Measurements from ENCODE around the gene NRG3.

Gene NRG3

GRCh38 chr10:82245906-82246560 lies 371.0 kb downstream of the NRG3 start:
- no peaks in the 10 kb centered on the region for H3K4me1 Mint-ChIP-seq (ENCODE audit: low read depth)
- H3K27me3 Mint-ChIP-seq: no peaks in the 10 kb centered on the region
- no peak overlapping the region for H3K27ac Mint-ChIP-seq
- H3K4me3 Mint-ChIP-seq: no peak overlapping the region
- no peaks in the 10 kb centered on the region for H3K9me3 Mint-ChIP-seq
- no peaks in the 10 kb centered on the region for H3K36me3 Mint-ChIP-seq (ENCODE audit: low read depth)
- intact Hi-C loops (cut with micrococcal nuclease): no loop called here

GRCh38 chr10:82249141-82249540 lies 374.1 kb downstream of the NRG3 start:
- Mint-ChIP-seq H3K36me3 (ENCODE audit: low read depth) (no peaks in the 10 kb centered on the region), H3K27ac (no peak overlapping the region), H3K9me3 (no peaks in the 10 kb centered on the region), H3K27me3 (no peaks in the 10 kb centered on the region), H3K4me3 (no peak overlapping the region), H3K4me1 (ENCODE audit: low read depth) (no peaks in the 10 kb centered on the region)
- intact Hi-C loops (cut with micrococcal nuclease): no loop called here

GRCh38 chr10:82251222-82251906 lies 376.4 kb downstream of the NRG3 start:
- Mint-ChIP-seq H3K36me3 (ENCODE audit: low read depth) (no peaks in the 10 kb centered on the region), H3K27ac (no peak overlapping the region), H3K27me3 (no peaks in the 10 kb centered on the region), H3K4me1 (ENCODE audit: low read depth) (no peaks in the 10 kb centered on the region), H3K9me3 (no peaks in the 10 kb centered on the region), H3K4me3 (no peak overlapping the region)
- intact Hi-C loops (cut with micrococcal nuclease): no loop called here

- no peaks in the 10 kb centered on the region for H3K36me3 Mint-ChIP-seq (ENCODE audit: low read depth)
These were observed 377.1 kb downstream of the NRG3 start for GRCh38 chr10:82252081-82252480.

GRCh38 chr10:82254237-82254636 lies 379.2 kb downstream of the NRG3 start:
- intact Hi-C loops (cut with micrococcal nuclease): no loop called here
- H3K36me3 Mint-ChIP-seq (ENCODE audit: low read depth): no peaks in the 10 kb centered on the region
- no peaks in the 10 kb centered on the region for H3K27me3 Mint-ChIP-seq
- no peak overlapping the region for H3K27ac Mint-ChIP-seq
- H3K4me3 Mint-ChIP-seq: no peak overlapping the region
- H3K4me1 Mint-ChIP-seq (ENCODE audit: low read depth): no peaks in the 10 kb centered on the region
- H3K9me3 Mint-ChIP-seq: no peaks in the 10 kb centered on the region

More at GRCh38 chr10:82252081-82252480, 377.1 kb downstream of the NRG3 start:
- intact Hi-C loops (cut with micrococcal nuclease): no loop called here
- Mint-ChIP-seq H3K27ac (no peak overlapping the region), H3K9me3 (no peaks in the 10 kb centered on the region), H3K27me3 (no peaks in the 10 kb centered on the region), H3K4me1 (ENCODE audit: low read depth) (no peaks in the 10 kb centered on the region), H3K4me3 (no peak overlapping the region)

- Mint-ChIP-seq H3K36me3 (ENCODE audit: low read depth) (no peaks in the 10 kb centered on the region), H3K27ac (no peak overlapping the region), H3K9me3 (no peaks in the 10 kb centered on the region), H3K27me3 (no peaks in the 10 kb centered on the region), H3K4me3 (no peak overlapping the region), H3K4me1 (ENCODE audit: low read depth) (no peaks in the 10 kb centered on the region)
- intact Hi-C loops (cut with micrococcal nuclease): no loop called here
These were observed 381.3 kb downstream of the NRG3 start for GRCh38 chr10:82256275-82256674.

GRCh38 chr10:82266438-82266837 lies 391.4 kb downstream of the NRG3 start:
- Mint-ChIP-seq H3K27ac (no peak overlapping the region), H3K36me3 (ENCODE audit: low read depth) (no peaks in the 10 kb centered on the region), H3K27me3 (no peaks in the 10 kb centered on the region), H3K4me1 (ENCODE audit: low read depth) (no peaks in the 10 kb centered on the region), H3K9me3 (peaks cover 32% of the 10 kb centered on the region), H3K4me3 (no peak overlapping the region)
- intact Hi-C loops (cut with micrococcal nuclease): no loop called here

GRCh38 chr10:82267014-82267413 lies 392.0 kb downstream of the NRG3 start:
- Mint-ChIP-seq H3K9me3 (peaks cover 32% of the 10 kb centered on the region), H3K4me1 (ENCODE audit: low read depth) (no peaks in the 10 kb centered on the region), H3K27ac (no peak overlapping the region)

GRCh38 chr10:82267465-82267864 lies 392.5 kb downstream of the NRG3 start:
- Mint-ChIP-seq H3K27me3 (no peaks in the 10 kb centered on the region), H3K27ac (no peak overlapping the region), H3K4me3 (no peak overlapping the region), H3K4me1 (ENCODE audit: low read depth) (no peaks in the 10 kb centered on the region), H3K36me3 (ENCODE audit: low read depth) (no peaks in the 10 kb centered on the region), H3K9me3 (peaks cover 28% of the 10 kb centered on the region)
- intact Hi-C loops (cut with micrococcal nuclease): no loop called here

More at GRCh38 chr10:82267014-82267413, 392.0 kb downstream of the NRG3 start:
- H3K4me3 Mint-ChIP-seq: no peak overlapping the region
- intact Hi-C loops (cut with micrococcal nuclease): no loop called here
- H3K36me3 Mint-ChIP-seq (ENCODE audit: low read depth): no peaks in the 10 kb centered on the region
- H3K27me3 Mint-ChIP-seq: no peaks in the 10 kb centered on the region

GRCh38 chr10:82267960-82268359 lies 393.0 kb downstream of the NRG3 start:
- Mint-ChIP-seq H3K27me3 (no peaks in the 10 kb centered on the region), H3K4me3 (no peak overlapping the region), H3K27ac (no peak overlapping the region), H3K4me1 (ENCODE audit: low read depth) (no peaks in the 10 kb centered on the region), H3K36me3 (ENCODE audit: low read depth) (no peaks in the 10 kb centered on the region), H3K9me3 (peaks cover 25% of the 10 kb centered on the region)
- intact Hi-C loops (cut with micrococcal nuclease): no loop called here

GRCh38 chr10:82277591-82277990 lies 402.6 kb downstream of the NRG3 start:
- intact Hi-C loops (cut with micrococcal nuclease): no loop called here
- Mint-ChIP-seq H3K27me3 (no peaks in the 10 kb centered on the region), H3K36me3 (ENCODE audit: low read depth) (no peaks in the 10 kb centered on the region), H3K9me3 (peaks cover 5% of the 10 kb centered on the region), H3K27ac (no peak overlapping the region), H3K4me3 (no peak overlapping the region), H3K4me1 (ENCODE audit: low read depth) (no peaks in the 10 kb centered on the region)

GRCh38 chr10:82278401-82279182 lies 403.6 kb downstream of the NRG3 start:
- Mint-ChIP-seq H3K4me1 (ENCODE audit: low read depth) (no peaks in the 10 kb centered on the region), H3K4me3 (no peak overlapping the region), H3K36me3 (ENCODE audit: low read depth) (no peaks in the 10 kb centered on the region), H3K27ac (no peak overlapping the region), H3K27me3 (no peaks in the 10 kb centered on the region), H3K9me3 (peaks cover 5% of the 10 kb centered on the region)
- intact Hi-C loops (cut with micrococcal nuclease): no loop called here

- H3K27ac Mint-ChIP-seq: no peak overlapping the region
- no peaks in the 10 kb centered on the region for H3K36me3 Mint-ChIP-seq (ENCODE audit: low read depth)
These were observed 407.9 kb downstream of the NRG3 start for GRCh38 chr10:82282782-82283456.

GRCh38 chr10:82284180-82284579 lies 409.2 kb downstream of the NRG3 start:
- H3K36me3 Mint-ChIP-seq (ENCODE audit: low read depth): no peaks in the 10 kb centered on the region
- peaks cover 10% of the 10 kb centered on the region for H3K9me3 Mint-ChIP-seq
- no peaks in the 10 kb centered on the region for H3K27me3 Mint-ChIP-seq
- H3K4me1 Mint-ChIP-seq (ENCODE audit: low read depth): no peaks in the 10 kb centered on the region
- intact Hi-C loops (cut with micrococcal nuclease): no loop called here
- H3K4me3 Mint-ChIP-seq: no peak overlapping the region
- H3K27ac Mint-ChIP-seq: no peak overlapping the region

More at GRCh38 chr10:82282782-82283456, 407.9 kb downstream of the NRG3 start:
- H3K4me1 Mint-ChIP-seq (ENCODE audit: low read depth): no peaks in the 10 kb centered on the region
- intact Hi-C loops (cut with micrococcal nuclease): no loop called here
- no peak overlapping the region for H3K4me3 Mint-ChIP-seq
- H3K9me3 Mint-ChIP-seq: peaks cover 10% of the 10 kb centered on the region
- no peaks in the 10 kb centered on the region for H3K27me3 Mint-ChIP-seq
